ENCODE data around the gene DMD. TPM values are rescaled to one million over a fixed set of nuclear protein-coding genes. Genes with fewer than 3 reads are reported as not detected.

DMD gene
- polyA plus RNA-seq, 2 of the 4 experiments (the other 2 are of a cell fraction): 0.03 TPM; not detected in 1

GRCh38 chrX:31139961-31140360 is 2071.4 kb downstream of the DMD start (continued):
- TF ChIP-seq ZSCAN20 (CRISPR knock-in tag; IDR thresholded peaks at IDR 0.05): no peak
- no peak for TF ChIP-seq ESRRA (IDR thresholded peaks at IDR 0.05; ENCODE audit: borderline replicate concordance, low read length)
- TF ChIP-seq RAD21 (conservative IDR thresholded peaks at IDR 0.05 in 1 of 2, IDR thresholded peaks at IDR 0.05 in 1 of 2): no peak
- no peak for TF ChIP-seq ZC3H11A (IDR thresholded peaks at IDR 0.05)
- TF ChIP-seq HOXB5 (CRISPR knock-in tag; IDR thresholded peaks at IDR 0.05): no peak
- TF ChIP-seq JUNB (IDR thresholded peaks at IDR 0.05): no peak
- no peak for TF ChIP-seq BCL3 (IDR thresholded peaks at IDR 0.05)
- TF ChIP-seq CBX8 (IDR thresholded peaks at IDR 0.05): no peak
- no peak for TF ChIP-seq RCOR1 (IDR thresholded peaks at IDR 0.05; ENCODE audit: low read depth, low read length)

- DNase-seq (ENCODE audit: low read depth in 1 of 2, low spot score in 1 of 2) (no peak), ATAC-seq (no peak), FAIRE-seq (no peak)
- H3K4me2 ChIP-seq: no peak overlapping the region
- CTCF ChIA-PET: no interaction called here
- WGBS (ENCODE audit: missing lambda C conversion rate): 23% methylated on average over 2 of the region's 2 CpGs
- H3K27ac ChIP-seq: no peak overlapping the region
- POLR2A ChIA-PET: no interaction called here
- no peak overlapping the region for H3K4me3 ChIP-seq
- no peaks in the 10 kb centered on the region for H3K9me3 ChIP-seq
- H3K4me1 ChIP-seq: no peaks in the 10 kb centered on the region
- TF ChIP-seq EHF (CRISPR knock-in tag; IDR thresholded peaks at IDR 0.05) (no peak), E2F6 (IDR thresholded peaks at IDR 0.05; ENCODE audit: borderline replicate concordance, low read depth) (no peak), USF2 (IDR thresholded peaks at IDR 0.05) (no peak), HOXB5 (CRISPR knock-in tag; IDR thresholded peaks at IDR 0.05) (no peak), ZFP36 (IDR thresholded peaks at IDR 0.05; ENCODE audit: borderline replicate concordance, partially characterized antibody) (no peak), HOXB13 (CRISPR knock-in tag; IDR thresholded peaks at IDR 0.05; ENCODE audit: low read depth) (no peak)
These were observed 2073.2 kb downstream of the DMD start for GRCh38 chrX:31138124-31138523.

- Histone ChIP-seq H3K4me1 (no peaks in the 10 kb centered on the region), H3K27ac (no peak overlapping the region), H3K4me3 (no peak overlapping the region), H3K4me2 (no peak overlapping the region), H3K9me3 (no peaks in the 10 kb centered on the region)
- ATAC-seq (no peak), DNase-seq (ENCODE audit: low read depth in 1 of 2, low spot score in 1 of 2) (no peak), FAIRE-seq (no peak)
- no peak for TF ChIP-seq ZFP36 (IDR thresholded peaks at IDR 0.05; ENCODE audit: borderline replicate concordance, partially characterized antibody)
- TF ChIP-seq MAZ (IDR thresholded peaks at IDR 0.05; ENCODE audit: borderline replicate concordance, low read depth, low read length): no peak
- 20% methylated on average over 5 of the region's 5 CpGs for WGBS (ENCODE audit: missing lambda C conversion rate)
- POLR2A ChIA-PET: no interaction called here
- CTCF ChIA-PET: no interaction called here
These were observed 2075.2 kb downstream of the DMD start for GRCh38 chrX:31136144-31136611.

GRCh38 chrX:31132821-31133241 is 2078.5 kb downstream of the DMD start:
- DNase-seq (ENCODE audit: low read depth in 1 of 2, low spot score in 1 of 2) (no peak), FAIRE-seq (no peak), ATAC-seq (no peak)
- no peaks in the 10 kb centered on the region for H3K9me3 ChIP-seq
- ChIA-PET POLR2A (no interaction called here), CTCF (no interaction called here)
- H3K4me1 ChIP-seq: no peaks in the 10 kb centered on the region
- 37% methylated on average over 7 of the region's 7 CpGs for WGBS (ENCODE audit: missing lambda C conversion rate)
- H3K27ac ChIP-seq: no peak overlapping the region
- H3K4me2 ChIP-seq: no peak overlapping the region
- no peak overlapping the region for H3K4me3 ChIP-seq
- no peak for TF ChIP-seq HMGXB4 (CRISPR knock-in tag; IDR thresholded peaks at IDR 0.05; ENCODE audit: borderline replicate concordance)
- no peak for TF ChIP-seq CTCF (IDR thresholded peaks at IDR 0.05)
- TF ChIP-seq E2F6 (IDR thresholded peaks at IDR 0.05; ENCODE audit: borderline replicate concordance, low read depth): no peak
- TF ChIP-seq ZNF302 (CRISPR knock-in tag; IDR thresholded peaks at IDR 0.05): no peak
- no peak for TF ChIP-seq PBX3 (IDR thresholded peaks at IDR 0.05)
- TF ChIP-seq MAFK (IDR thresholded peaks at IDR 0.05; ENCODE audit: partially characterized antibody): no peak
- TF ChIP-seq KDM1A (IDR thresholded peaks at IDR 0.05; ENCODE audit: low read depth): no peak
- no peak for TF ChIP-seq CHD2 (IDR thresholded peaks at IDR 0.05; ENCODE audit: low read length, partially characterized antibody)
- TF ChIP-seq RNF2 (IDR thresholded peaks at IDR 0.05; ENCODE audit: borderline replicate concordance, low read depth): no peak
- no peak for TF ChIP-seq TFCP2L1 (CRISPR knock-in tag; IDR thresholded peaks at IDR 0.05)
- no peak for TF ChIP-seq MAZ (IDR thresholded peaks at IDR 0.05; ENCODE audit: borderline replicate concordance, low read depth, low read length)

All from A549 (cell line).